ENCODE data around the gene TGIF1.

- TF ChIP-seq POLR2A (IDR thresholded peaks at IDR 0.05), result no peak
- no peak for TF ChIP-seq CTCF (IDR thresholded peaks at IDR 0.05)
Observed at GRCh38 chr18:3494245-3494526, 44.2 kb downstream of the TGIF1 start.

Measured in body of pancreas (tissue), 4 donors.